Vagina (tissue), 2 donors: ENCODE results near the gene AKAP1. TPM values are rescaled to one million over a fixed set of nuclear protein-coding genes. Genes with fewer than 3 reads are reported as not detected.

Experiments
- DNase-seq, 2 donors: peaks; one replicate each; pipeline ENCODE4 v3.0.0-alpha.2; 2017; ENCODE audit errors: extremely low spot score in 2 of 2
- H3K27ac ChIP-seq: fragments of 200-600 bp; sonication (generic); one replicate; pipeline ENCODE4 v1.5.1; 2019
- H3K27me3 ChIP-seq: fragments of 200-600 bp; sonication (generic); one replicate; pipeline ENCODE4 v1.5.1; 2019
- H3K36me3 ChIP-seq, 2 donors: fragments of 200-600 bp; sonication (generic); one replicate each; pipeline ENCODE4 v1.5.1; 2017 to 2019
- H3K4me1 ChIP-seq: fragments of 200-600 bp; sonication (generic); one replicate; pipeline ENCODE4 v1.5.1; 2019
- H3K4me3 ChIP-seq, 2 donors: fragments of 200-600 bp; sonication (generic); 1 replicate in 1 of 2; 2 replicates in 1 of 2; pipeline ENCODE4 v1.5.1; 2016 to 2019
- H3K9me3 ChIP-seq: fragments of 200-600 bp; sonication (generic); one replicate; pipeline ENCODE4 v1.5.1; 2019
- POLR2A ChIP-seq, 2 donors: fragments of 450-650 bp; IDR thresholded peaks; one replicate each; pipeline ENCODE4 v1.6.1; 2017; ENCODE audit warnings: antibody characterized with exemption in 2 of 2, mild to moderate bottlenecking in 2 of 2, moderate library complexity in 2 of 2
- POLR2AphosphoS5 ChIP-seq, 2 donors: sonication (generic); formaldehyde crosslinking; IDR thresholded peaks; one replicate each; pipeline ENCODE4 v1.9.0; 2017; ENCODE audit warnings: antibody characterized with exemption in 2 of 2, mild to moderate bottlenecking in 2 of 2, low read depth in 1 of 2; ENCODE audit not compliant: insufficient read depth in 1 of 2
- intact Hi-C: fragments of 100-400 bp; cut with DNase I; formaldehyde crosslinking; loops from one replicate; pipeline ENCODE4 v1.15.1; 2023
- total RNA-seq: library from RNA; depleted of rRNA; stranded (reverse); fragments of >200 nt; gene quantifications from one replicate; pipeline ENCODE4 v1.2.3, GENCODE V29; 2016
- TF ChIP-seq, protein P1 (sequence below), 3 experiments: fragments of 450-650 bp in 2 of 3; fragments of 200-600 bp in 1 of 3; sonication (generic) in 1 of 3; IDR thresholded peaks; one replicate each; pipeline ENCODE4 v1.5.1; 2017 to 2019; ENCODE audit warnings: antibody characterized with exemption in 3 of 3, mild to moderate bottlenecking in 2 of 3, moderate library complexity in 2 of 3

Gene AKAP1
- total RNA-seq, 1 donor from 2014 or later, result 94.3 TPM

DNA sequence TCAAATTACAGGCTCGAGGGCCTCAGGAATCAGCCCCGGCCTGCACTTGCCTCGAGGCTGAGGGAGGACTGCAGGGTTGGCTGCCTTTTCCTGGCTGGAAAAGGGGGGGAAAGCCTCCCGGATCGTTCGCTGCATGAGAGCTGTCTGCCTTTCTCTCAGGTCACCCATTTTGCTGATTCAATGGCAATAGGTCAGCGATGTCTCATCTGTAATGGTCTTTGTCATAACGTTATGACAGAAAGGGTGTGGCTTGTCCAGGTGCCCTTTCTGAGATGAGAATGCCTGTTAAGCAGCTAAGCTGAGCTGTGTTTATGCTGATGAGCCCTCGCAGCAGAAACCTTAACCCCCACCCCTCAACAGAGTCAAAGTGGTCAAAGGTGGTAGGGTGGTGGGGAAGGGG lies 81.8 kb downstream of the AKAP1 start:
- H3K9me3 ChIP-seq, result no peaks in the 10 kb centered on the region
- TF ChIP-seq, protein P1, sequence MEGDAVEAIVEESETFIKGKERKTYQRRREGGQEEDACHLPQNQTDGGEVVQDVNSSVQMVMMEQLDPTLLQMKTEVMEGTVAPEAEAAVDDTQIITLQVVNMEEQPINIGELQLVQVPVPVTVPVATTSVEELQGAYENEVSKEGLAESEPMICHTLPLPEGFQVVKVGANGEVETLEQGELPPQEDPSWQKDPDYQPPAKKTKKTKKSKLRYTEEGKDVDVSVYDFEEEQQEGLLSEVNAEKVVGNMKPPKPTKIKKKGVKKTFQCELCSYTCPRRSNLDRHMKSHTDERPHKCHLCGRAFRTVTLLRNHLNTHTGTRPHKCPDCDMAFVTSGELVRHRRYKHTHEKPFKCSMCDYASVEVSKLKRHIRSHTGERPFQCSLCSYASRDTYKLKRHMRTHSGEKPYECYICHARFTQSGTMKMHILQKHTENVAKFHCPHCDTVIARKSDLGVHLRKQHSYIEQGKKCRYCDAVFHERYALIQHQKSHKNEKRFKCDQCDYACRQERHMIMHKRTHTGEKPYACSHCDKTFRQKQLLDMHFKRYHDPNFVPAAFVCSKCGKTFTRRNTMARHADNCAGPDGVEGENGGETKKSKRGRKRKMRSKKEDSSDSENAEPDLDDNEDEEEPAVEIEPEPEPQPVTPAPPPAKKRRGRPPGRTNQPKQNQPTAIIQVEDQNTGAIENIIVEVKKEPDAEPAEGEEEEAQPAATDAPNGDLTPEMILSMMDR (IDR thresholded peaks at IDR 0.05), result no peak
- H3K4me3 ChIP-seq, result no peak overlapping the region
- no peaks in the 10 kb centered on the region for H3K27me3 ChIP-seq
- intact Hi-C loops, result no loop called here
- H3K36me3 ChIP-seq, result no peaks in the 10 kb centered on the region
- H3K4me1 ChIP-seq, result no peaks in the 10 kb centered on the region
- H3K27ac ChIP-seq, result no peak overlapping the region
- DNase-seq, result no peak

DNA sequence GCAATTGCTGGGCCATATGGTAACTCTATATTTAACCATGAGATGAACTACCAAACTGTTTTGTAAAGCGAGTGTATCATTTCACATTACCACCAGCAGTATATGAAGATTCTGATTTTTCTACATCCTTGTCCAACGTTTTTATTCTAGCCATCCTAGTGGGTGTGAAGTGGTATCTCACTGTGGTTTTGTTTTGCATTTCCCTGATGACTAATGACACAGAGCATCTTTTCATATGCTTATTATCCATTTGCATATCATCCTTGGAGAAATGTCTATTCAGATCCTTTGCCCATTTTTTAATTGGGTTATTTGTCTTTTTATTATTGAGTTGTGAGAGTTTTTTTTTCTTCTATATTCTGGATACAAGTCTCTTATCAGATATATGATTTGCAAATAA lies 83.6 kb downstream of the AKAP1 start:
- TF ChIP-seq, protein P1 (IDR thresholded peaks at IDR 0.05), result no peak
- TF ChIP-seq POLR2A (IDR thresholded peaks at IDR 0.05) (no peak), POLR2AphosphoS5 (IDR thresholded peaks at IDR 0.05; ENCODE audit: insufficient read depth in 1 of 2, low read depth in 1 of 2) (no peak)
- no peaks in the 10 kb centered on the region for H3K36me3 ChIP-seq

DNA sequence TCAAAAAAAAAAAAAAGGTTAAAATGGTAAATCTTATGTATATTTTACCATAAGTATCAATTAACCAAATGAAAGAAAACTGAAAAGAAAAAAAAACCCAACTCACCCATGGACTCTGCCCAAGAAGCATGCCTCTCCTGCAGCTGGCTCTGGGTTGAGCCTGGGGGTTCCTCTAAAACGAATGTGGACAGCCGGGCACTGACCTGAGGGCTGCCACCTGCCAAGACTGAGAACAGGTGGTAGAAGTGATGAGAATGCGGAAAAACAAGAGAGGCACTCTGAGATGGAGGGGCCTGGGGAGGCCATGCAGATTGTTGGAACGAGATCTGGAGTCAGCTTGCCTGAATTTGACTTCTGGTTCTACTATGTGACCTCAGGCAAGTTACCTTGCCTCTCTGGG lies 85.8 kb downstream of the AKAP1 start:
- no peak for DNase-seq
- Histone ChIP-seq H3K9me3 (no peaks in the 10 kb centered on the region), H3K27me3 (no peaks in the 10 kb centered on the region), H3K27ac (no peak overlapping the region), H3K4me3 (no peak overlapping the region), H3K36me3 (no peaks in the 10 kb centered on the region), H3K4me1 (no peaks in the 10 kb centered on the region)
- TF ChIP-seq POLR2A (IDR thresholded peaks at IDR 0.05) (no peak), POLR2AphosphoS5 (IDR thresholded peaks at IDR 0.05; ENCODE audit: insufficient read depth in 1 of 2, low read depth in 1 of 2) (no peak)
- TF ChIP-seq, protein P1 (IDR thresholded peaks at IDR 0.05), result no peak
- intact Hi-C loops, result no loop called here

More for the DNA sequence above, 83.6 kb downstream of the AKAP1 start:
- no peaks in the 10 kb centered on the region for H3K9me3 ChIP-seq
- H3K4me1 ChIP-seq, result no peaks in the 10 kb centered on the region
- intact Hi-C loops, result no loop called here
- no peak overlapping the region for H3K27ac ChIP-seq
- no peaks in the 10 kb centered on the region for H3K27me3 ChIP-seq
- no peak overlapping the region for H3K4me3 ChIP-seq
- DNase-seq, result no peak

Other genes starting within 250 kb of the AKAP1 start
- 70.0 TPM for gene TRIM25, start 171.2 kb upstream of the AKAP1 start, total RNA-seq
- 9.8 TPM for gene COIL, start 124.2 kb upstream of the AKAP1 start, total RNA-seq
- 69.5 TPM for gene SCPEP1, start 107.1 kb upstream of the AKAP1 start, total RNA-seq
- 27.3 TPM for gene MSI2, start 171.3 kb downstream of the AKAP1 start, total RNA-seq